Breast epithelium (tissue), 3 donors: ENCODE results near the gene SDR39U1.
"Not testable (repeated sequence)": the region's sequence is repeated elsewhere in the genome, so short reads cannot be mapped to it uniquely, and the experiment has no call there.

ENCODE experiments used
- CTCF ChIP-seq, 3 donors: fragments of 450-650 bp; IDR thresholded peaks; one replicate each; pipeline ENCODE4 v1.5.1; 2016 to 2017; ENCODE audit warnings: antibody characterized with exemption in 3 of 3, mild to moderate bottlenecking in 3 of 3, moderate library complexity in 3 of 3
- POLR2A ChIP-seq: fragments of 450-650 bp; IDR thresholded peaks from one replicate; pipeline ENCODE4 v1.6.1; 2016; ENCODE audit warnings: antibody characterized with exemption, mild to moderate bottlenecking, moderate library complexity

DNA sequence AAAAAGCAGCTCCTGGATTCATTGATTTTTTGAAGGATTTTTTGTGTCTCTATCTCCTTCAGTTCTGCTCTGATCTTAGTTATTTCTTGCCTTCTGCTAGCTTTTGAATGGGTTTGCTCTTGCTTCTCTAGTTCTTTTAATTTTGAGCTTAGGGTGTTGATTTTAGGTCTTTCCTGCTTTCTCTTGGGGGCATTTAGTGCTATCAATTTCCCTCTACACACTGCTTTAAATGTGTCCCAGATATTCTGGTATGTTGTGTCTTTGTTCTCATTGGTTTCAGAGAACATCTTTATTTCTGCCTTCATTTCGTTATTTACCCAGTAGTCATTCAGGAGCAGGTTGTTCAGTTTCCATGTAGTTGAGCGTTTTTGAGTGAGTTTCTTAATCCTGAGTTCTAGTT, 8.3 kb upstream of the SDR39U1 start:
- not testable (repeated sequence) for TF ChIP-seq CTCF (IDR thresholded peaks at IDR 0.05); POLR2A
